ENCODE results near the gene HOXC11. TPM values are rescaled to one million over a fixed set of nuclear protein-coding genes. Genes with fewer than 3 reads are reported as not detected.

The HOXC11 gene
- total and polyA plus RNA-seq, 2 of the 4 experiments (the other 2 are of a cell fraction): not detected

- dilution Hi-C loops (cut with HindIII; ENCODE audit: low sequenced_read_pairs, unreplicated experiment): no loop called here
- BruUV-seq (replicated peaks): no TSS peak
- peaks cover 2% of the 10 kb centered on the region for H3K9me3 ChIP-seq (ENCODE audit: control insufficient read depth, insufficient read depth, low read length)
- 8% methylated on average over 9 of the region's 36 CpGs; no CpG with 5 or more reads in 1 of the 2 experiments for WGBS, 2 experiments (ENCODE audit: extremely low coverage in 2 of 2, insufficient read length in 1 of 2)
- H4K8ac ChIP-seq (ENCODE audit: low read depth in 2 of 2, low read length in 2 of 2): no peak overlapping the region
- no peak overlapping the region for H3K4me3 ChIP-seq (ENCODE audit: insufficient read depth, low read depth, low read length)
- no peaks in the 10 kb centered on the region for H3K79me1 ChIP-seq (ENCODE audit: low read depth in 1 of 2, low read length in 2 of 2)
- H3K36me3 ChIP-seq (ENCODE audit: control insufficient read depth, insufficient read depth, low read length): no peaks in the 10 kb centered on the region
- in situ Hi-C loops (cut with MboI; ENCODE audit: low sequenced_read_pairs): no loop called here
- intact Hi-C loops (cut with micrococcal nuclease): no loop called here
- ChIA-PET CTCF (no interaction called here), POLR2A (ENCODE audit: unreplicated experiment) (no interaction called here)
- H2BK120ac ChIP-seq (ENCODE audit: low read depth, low read length): no peak overlapping the region
- no peaks in the 10 kb centered on the region for H3K9me1 ChIP-seq (ENCODE audit: insufficient read depth, low read length)
- no peak for DNase-seq
- no peak overlapping the region; the same call in 1 of the 2 replicates for H3K4me2 ChIP-seq (ENCODE audit: low read depth, low read length)
- H3K56ac ChIP-seq (ENCODE audit: extremely low read depth, insufficient read depth, low read length): no peak overlapping the region
- no peak overlapping the region for H2BK20ac ChIP-seq (ENCODE audit: low read depth, low read length)
- H3K14ac ChIP-seq (replicated peaks; ENCODE audit: low read depth, low read length): no peak overlapping the region
- no peak overlapping the region for H3K9ac ChIP-seq (ENCODE audit: low read depth, low read length)
- H2AK5ac ChIP-seq (ENCODE audit: low read depth, low read length): no peak overlapping the region
- H2BK15ac ChIP-seq (ENCODE audit: low read depth, low read length): no peak overlapping the region
- no peak for TF ChIP-seq MAZ (IDR thresholded peaks at IDR 0.05; ENCODE audit: borderline replicate concordance, low read depth, low read length)
- no peak for TF ChIP-seq SMC3 (IDR thresholded peaks at IDR 0.05; ENCODE audit: low read depth, low read length)
- TF ChIP-seq, protein P1, sequence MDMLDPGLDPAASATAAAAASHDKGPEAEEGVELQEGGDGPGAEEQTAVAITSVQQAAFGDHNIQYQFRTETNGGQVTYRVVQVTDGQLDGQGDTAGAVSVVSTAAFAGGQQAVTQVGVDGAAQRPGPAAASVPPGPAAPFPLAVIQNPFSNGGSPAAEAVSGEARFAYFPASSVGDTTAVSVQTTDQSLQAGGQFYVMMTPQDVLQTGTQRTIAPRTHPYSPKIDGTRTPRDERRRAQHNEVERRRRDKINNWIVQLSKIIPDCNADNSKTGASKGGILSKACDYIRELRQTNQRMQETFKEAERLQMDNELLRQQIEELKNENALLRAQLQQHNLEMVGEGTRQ (IDR thresholded peaks at IDR 0.05; ENCODE audit: low read depth, low read length): no peak
- TF ChIP-seq MXI1 (IDR thresholded peaks at IDR 0.05; ENCODE audit: borderline replicate concordance, low read depth, low read length): no peak
- no peak for TF ChIP-seq NFE2L2 (IDR thresholded peaks at IDR 0.05; ENCODE audit: low read depth, low read length)
- TF ChIP-seq RFX5 (IDR thresholded peaks at IDR 0.05; ENCODE audit: low read depth, low read length): no peak
- TF ChIP-seq POLR2A (IDR thresholded peaks at IDR 0.05; ENCODE audit: low read depth, low read length): no peak
- no peak for TF ChIP-seq CHD1 (IDR thresholded peaks at IDR 0.05; ENCODE audit: low read depth, low read length)
- TF ChIP-seq CTCF (conservative IDR thresholded peaks at IDR 0.05; ENCODE audit: low read depth, low read length): no peak
- no peak for TF ChIP-seq CEBPB (IDR thresholded peaks at IDR 0.05; ENCODE audit: low read depth, low read length)
- TF ChIP-seq RCOR1 (IDR thresholded peaks at IDR 0.05; ENCODE audit: insufficient replicate concordance, low read length): no peak
- TF ChIP-seq BHLHE40 (IDR thresholded peaks at IDR 0.05; ENCODE audit: low read depth, low read length): no peak
- no peak for TF ChIP-seq ELK1 (IDR thresholded peaks at IDR 0.05; ENCODE audit: borderline replicate concordance, low read depth, low read length)
- no peak for TF ChIP-seq MAFK (IDR thresholded peaks at IDR 0.05; ENCODE audit: low read depth, low read length)
- no peak for TF ChIP-seq FOS (IDR thresholded peaks at IDR 0.05; ENCODE audit: low read depth, low read length)
- TF ChIP-seq RAD21 (IDR thresholded peaks at IDR 0.05; ENCODE audit: low read length): no peak
- H2BK5ac ChIP-seq (ENCODE audit: low read depth, low read length, poor library complexity, severe bottlenecking): no peak overlapping the region
- no peak overlapping the region for H4K91ac ChIP-seq (ENCODE audit: insufficient read depth, low read depth, low read length)
- no peak overlapping the region for H3K27ac ChIP-seq (ENCODE audit: insufficient read depth, low read length)
- peaks cover 95% of the 10 kb centered on the region for H3K27me3 ChIP-seq (ENCODE audit: control insufficient read depth, insufficient read depth, low read length)
- no peaks in the 10 kb centered on the region for H4K20me1 ChIP-seq (ENCODE audit: insufficient read depth, low read length)
- H3K23ac ChIP-seq (ENCODE audit: low read depth, low read length): no peak overlapping the region
- H3K18ac ChIP-seq (ENCODE audit: low read depth, low read length): no peak overlapping the region
- no peak for ATAC-seq (ENCODE audit: low read depth)
- no peaks in the 10 kb centered on the region for H3K4me1 ChIP-seq (ENCODE audit: control insufficient read depth, insufficient read depth, low read length)
- no peak overlapping the region for H3K4ac ChIP-seq (ENCODE audit: low read depth, low read length)
- H4K5ac ChIP-seq (ENCODE audit: low read depth, low read length): no peak overlapping the region
- no peak overlapping the region for H2AK9ac ChIP-seq (replicated peaks; ENCODE audit: low read depth, low read length, poor library complexity)
- H2AFZ ChIP-seq (replicated peaks; ENCODE audit: low read length, poor library complexity): no peak overlapping the region
These were observed 6.4 kb upstream of the HOXC11 start for GRCh38 chr12:53966385-53967133.
